ENCODE measurements around the gene CYTH4. TPM values are rescaled to one million over a fixed set of nuclear protein-coding genes. Genes with fewer than 3 reads are reported as not detected.
A peak's percentile ranks its signal among the peaks of the same experiment; 100 is the strongest.

CYTH4 gene
- total and polyA plus RNA-seq, 8 donors: 1.9 to 77.0 (median 6.0) TPM; not detected in 1

DNA sequence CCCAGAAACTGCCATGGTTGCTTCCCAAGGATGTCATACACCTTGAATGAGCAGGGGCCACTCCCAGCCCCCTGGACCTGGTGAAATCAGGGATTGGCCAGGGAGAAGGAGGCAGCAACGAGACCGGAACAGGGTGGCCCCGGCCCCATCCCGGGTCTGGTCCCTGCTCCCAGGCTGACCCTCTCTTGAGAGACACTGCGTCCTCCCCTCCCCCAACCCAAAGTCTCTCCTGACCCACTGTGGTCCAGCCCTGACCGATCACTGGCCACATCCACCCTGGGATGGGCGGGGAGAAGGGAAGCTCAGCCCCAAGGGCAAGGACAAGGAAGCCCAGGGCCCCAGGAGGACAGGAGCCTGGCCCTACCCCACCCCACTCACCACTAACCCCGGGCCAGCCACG is 12.4 kb downstream of the CYTH4 start:
- TF ChIP-seq POLR2A (IDR thresholded peaks at IDR 0.05) (no peak), EP300 (IDR thresholded peaks at IDR 0.05) (no peak), POLR2AphosphoS5 (IDR thresholded peaks at IDR 0.05) (no peak)
- TF ChIP-seq, protein P1, sequence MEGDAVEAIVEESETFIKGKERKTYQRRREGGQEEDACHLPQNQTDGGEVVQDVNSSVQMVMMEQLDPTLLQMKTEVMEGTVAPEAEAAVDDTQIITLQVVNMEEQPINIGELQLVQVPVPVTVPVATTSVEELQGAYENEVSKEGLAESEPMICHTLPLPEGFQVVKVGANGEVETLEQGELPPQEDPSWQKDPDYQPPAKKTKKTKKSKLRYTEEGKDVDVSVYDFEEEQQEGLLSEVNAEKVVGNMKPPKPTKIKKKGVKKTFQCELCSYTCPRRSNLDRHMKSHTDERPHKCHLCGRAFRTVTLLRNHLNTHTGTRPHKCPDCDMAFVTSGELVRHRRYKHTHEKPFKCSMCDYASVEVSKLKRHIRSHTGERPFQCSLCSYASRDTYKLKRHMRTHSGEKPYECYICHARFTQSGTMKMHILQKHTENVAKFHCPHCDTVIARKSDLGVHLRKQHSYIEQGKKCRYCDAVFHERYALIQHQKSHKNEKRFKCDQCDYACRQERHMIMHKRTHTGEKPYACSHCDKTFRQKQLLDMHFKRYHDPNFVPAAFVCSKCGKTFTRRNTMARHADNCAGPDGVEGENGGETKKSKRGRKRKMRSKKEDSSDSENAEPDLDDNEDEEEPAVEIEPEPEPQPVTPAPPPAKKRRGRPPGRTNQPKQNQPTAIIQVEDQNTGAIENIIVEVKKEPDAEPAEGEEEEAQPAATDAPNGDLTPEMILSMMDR (IDR thresholded peaks at IDR 0.05): no peak
- Histone ChIP-seq H3K4me3 (no peak overlapping the region), H3K27ac (no peak overlapping the region), H3K36me3 (peaks cover 0 to 26% (median 13%) of the 10 kb centered on the region in 4 donors), H3K4me1 (peaks cover 0 to 36% (median 0%) of the 10 kb centered on the region in 4 donors), H3K9me3 (peaks cover 0 to 2% (median 0%) of the 10 kb centered on the region in 4 donors), H3K27me3 (peaks cover 0 to 29% (median 12%) of the 10 kb centered on the region in 3 donors)
- intact Hi-C loops (cut with DNase I; ENCODE audit: low total_unique reads): no loop called here
- DNase-seq: no peak
- WGBS, 5 donors: 54 to 70% (median 62%) methylated on average over 7 to 9 of the region's 9 CpGs

DNA sequence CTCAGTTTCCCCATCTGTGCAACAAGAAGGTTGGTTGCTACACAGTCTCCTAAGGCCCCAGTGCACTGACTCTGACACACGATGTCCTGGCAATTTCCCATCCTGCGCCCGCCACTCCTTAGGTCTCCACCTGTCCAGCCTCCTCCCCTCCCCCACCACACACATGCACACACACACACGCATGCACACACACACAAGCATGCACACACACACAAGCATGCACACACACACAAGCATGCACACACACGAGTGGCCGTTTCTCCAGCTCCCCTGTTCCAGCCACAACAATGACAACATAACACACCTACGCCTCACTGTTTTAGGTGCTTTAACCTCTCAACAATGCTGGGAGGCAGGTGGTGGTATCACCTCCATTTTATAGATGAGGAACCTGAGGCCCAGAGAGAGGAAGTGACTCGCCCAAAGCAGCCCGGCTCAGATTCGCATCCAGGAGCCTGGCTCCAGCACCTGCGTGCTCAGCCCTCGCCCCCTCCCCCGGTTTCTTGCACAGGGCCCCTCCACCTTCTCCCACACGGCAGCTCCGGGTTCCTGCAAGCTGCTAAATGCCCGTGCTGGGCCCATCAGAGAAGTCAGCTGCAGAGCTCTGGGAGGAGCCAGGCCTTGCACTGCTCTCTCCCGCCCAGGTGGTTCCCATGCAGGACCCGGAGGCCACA is 13.0 kb downstream of the CYTH4 start:
- DNase-seq: no peak
- TF ChIP-seq POLR2AphosphoS5 (IDR thresholded peaks at IDR 0.05): no peak
- TF ChIP-seq, protein P1 (IDR thresholded peaks at IDR 0.05): no peak
- TF ChIP-seq POLR2A (IDR thresholded peaks at IDR 0.05): no peak
- TF ChIP-seq EP300 (IDR thresholded peaks at IDR 0.05): no peak
- no peak overlapping the region for H3K27ac ChIP-seq
- intact Hi-C loops (cut with DNase I; ENCODE audit: low total_unique reads): no loop called here
- peaks cover 0 to 26% (median 13%) of the 10 kb centered on the region in 4 donors for H3K36me3 ChIP-seq
- 68 to 71% (median 69%) methylated on average over 15 to 18 of the region's 18 CpGs for WGBS, 5 donors
- no peak overlapping the region for H3K4me3 ChIP-seq
- H3K4me1 ChIP-seq: peaks cover 0 to 42% (median 0%) of the 10 kb centered on the region in 4 donors
- peaks cover 0 to 30% (median 12%) of the 10 kb centered on the region in 3 donors for H3K27me3 ChIP-seq
- H3K9me3 ChIP-seq: peaks cover 0 to 2% (median 0%) of the 10 kb centered on the region in 4 donors

DNA sequence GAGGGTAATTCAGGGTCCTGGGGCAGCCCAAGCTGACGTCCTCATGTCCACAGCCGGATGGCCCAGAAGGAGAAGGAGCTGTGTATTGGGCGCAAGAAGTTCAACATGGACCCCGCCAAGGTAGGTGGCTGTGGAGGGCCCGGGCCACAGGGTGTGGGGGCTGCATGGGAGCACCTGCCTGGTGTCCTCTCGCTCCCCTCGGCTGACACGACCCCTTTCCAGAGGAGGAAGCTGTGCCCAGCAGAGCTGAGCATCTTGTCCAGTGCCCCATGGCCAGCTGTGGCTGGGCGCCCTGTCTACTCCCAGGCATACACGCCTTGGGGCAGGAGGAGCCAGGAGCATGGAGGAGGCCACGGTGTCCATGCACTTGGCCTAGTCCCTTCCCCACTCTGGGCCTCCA is 13.6 kb downstream of the CYTH4 start:
- Histone ChIP-seq H3K27ac (no peak overlapping the region), H3K9me3 (peaks cover 0 to 2% (median 0%) of the 10 kb centered on the region in 4 donors), H3K27me3 (peaks cover 0 to 36% (median 12%) of the 10 kb centered on the region in 3 donors), H3K4me1 (peaks cover 0 to 48% (median 3%) of the 10 kb centered on the region in 4 donors), H3K36me3 (peaks cover 0 to 26% (median 13%) of the 10 kb centered on the region in 4 donors), H3K4me3 (no peak overlapping the region)
- DNase-seq: no peak
- 77 to 93% (median 84%) methylated on average over 2 to 11 of the region's 11 CpGs for WGBS, 5 donors
- TF ChIP-seq POLR2A (IDR thresholded peaks at IDR 0.05) (no peak), POLR2AphosphoS5 (IDR thresholded peaks at IDR 0.05) (no peak), EP300 (IDR thresholded peaks at IDR 0.05) (no peak)
- TF ChIP-seq, protein P1 (IDR thresholded peaks at IDR 0.05): no peak
- intact Hi-C loops (cut with DNase I; ENCODE audit: low total_unique reads): no loop called here

DNA sequence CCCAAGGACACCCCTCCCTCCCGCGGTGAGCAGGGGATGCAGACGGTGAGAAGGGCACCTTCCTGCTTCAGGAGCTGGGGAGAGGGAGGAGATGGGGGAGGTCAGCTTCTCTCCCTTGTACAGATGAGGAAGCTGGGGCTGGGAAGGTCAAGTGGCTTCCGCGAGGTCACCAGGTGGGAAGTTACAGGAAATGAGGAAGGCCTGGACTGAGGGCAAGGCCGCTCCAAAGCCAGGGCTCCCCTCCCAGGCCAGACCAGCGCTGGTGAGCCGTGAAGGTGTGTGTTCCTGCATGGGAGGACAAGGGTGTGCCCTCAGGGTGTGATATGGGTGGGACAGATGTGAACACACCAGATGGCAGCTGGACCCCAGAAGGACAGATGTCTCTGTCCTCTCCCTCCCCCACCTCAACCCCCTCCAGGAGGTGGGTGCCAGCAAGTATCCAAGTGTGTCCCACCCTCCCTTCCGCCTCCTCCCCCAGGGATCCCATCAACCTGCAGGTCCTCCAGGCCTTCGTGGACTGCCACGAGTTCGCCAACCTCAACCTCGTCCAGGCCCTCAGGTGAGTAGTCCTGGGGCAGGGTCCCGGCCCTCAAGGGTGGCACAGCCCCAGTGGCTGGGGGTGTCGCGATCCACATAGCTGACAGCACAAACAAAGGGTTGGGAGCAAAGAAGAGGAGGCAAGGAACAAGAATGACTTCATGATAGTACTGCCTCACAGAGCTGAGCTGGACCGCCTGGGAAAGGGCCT is 16.6 kb downstream of the CYTH4 start:
- Histone ChIP-seq H3K4me3 (no peak overlapping the region), H3K27me3 (peaks cover 0 to 33% (median 0%) of the 10 kb centered on the region in 3 donors), H3K9me3 (no peaks in the 10 kb centered on the region), H3K36me3 (peaks cover 0 to 15% (median 9%) of the 10 kb centered on the region in 4 donors), H3K4me1 (peaks cover 0 to 67% (median 4%) of the 10 kb centered on the region in 4 donors), H3K27ac (peak overlapping the region in 1 of 5 donors; percentile 8)
- WGBS, 5 donors: 70 to 78% (median 73%) methylated on average over 17 of the region's 17 CpGs
- no peak for DNase-seq
- intact Hi-C loops (cut with DNase I; ENCODE audit: low total_unique reads): no loop called here
- no peak for TF ChIP-seq POLR2AphosphoS5 (IDR thresholded peaks at IDR 0.05)
- no peak for TF ChIP-seq EP300 (IDR thresholded peaks at IDR 0.05)
- no peak for TF ChIP-seq POLR2A (IDR thresholded peaks at IDR 0.05)
- TF ChIP-seq, protein P1 (IDR thresholded peaks at IDR 0.05): no peak

Data from stomach (tissue), 9 donors.